ENCODE results near the gene FAH. TPM values are rescaled to one million over a fixed set of nuclear protein-coding genes. Genes with fewer than 3 reads are reported as not detected.

FAH gene
- total and polyA plus RNA-seq, 2 experiments from 2014 or later: 16.3 to 20.3 TPM

DNA sequence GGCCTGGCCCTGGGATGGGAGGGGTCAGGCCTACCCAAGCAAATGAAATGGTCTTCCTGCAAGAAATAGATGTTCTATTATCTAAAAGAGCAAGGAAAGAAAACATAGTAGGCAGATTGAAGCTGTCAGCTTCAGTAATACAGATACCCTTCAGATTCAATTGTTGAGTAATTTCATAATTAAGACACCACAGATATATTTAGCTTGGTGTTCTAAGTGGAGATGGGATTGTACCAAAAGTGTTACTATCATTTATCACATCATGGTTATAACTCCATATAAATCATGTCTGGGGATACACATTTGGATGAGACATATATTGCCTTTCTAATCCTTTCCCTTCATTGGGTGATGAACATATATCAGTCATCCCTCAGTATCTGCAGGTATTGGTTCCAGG lies 41.9 kb upstream of the FAH start (continued):
- TF ChIP-seq, protein P1, sequence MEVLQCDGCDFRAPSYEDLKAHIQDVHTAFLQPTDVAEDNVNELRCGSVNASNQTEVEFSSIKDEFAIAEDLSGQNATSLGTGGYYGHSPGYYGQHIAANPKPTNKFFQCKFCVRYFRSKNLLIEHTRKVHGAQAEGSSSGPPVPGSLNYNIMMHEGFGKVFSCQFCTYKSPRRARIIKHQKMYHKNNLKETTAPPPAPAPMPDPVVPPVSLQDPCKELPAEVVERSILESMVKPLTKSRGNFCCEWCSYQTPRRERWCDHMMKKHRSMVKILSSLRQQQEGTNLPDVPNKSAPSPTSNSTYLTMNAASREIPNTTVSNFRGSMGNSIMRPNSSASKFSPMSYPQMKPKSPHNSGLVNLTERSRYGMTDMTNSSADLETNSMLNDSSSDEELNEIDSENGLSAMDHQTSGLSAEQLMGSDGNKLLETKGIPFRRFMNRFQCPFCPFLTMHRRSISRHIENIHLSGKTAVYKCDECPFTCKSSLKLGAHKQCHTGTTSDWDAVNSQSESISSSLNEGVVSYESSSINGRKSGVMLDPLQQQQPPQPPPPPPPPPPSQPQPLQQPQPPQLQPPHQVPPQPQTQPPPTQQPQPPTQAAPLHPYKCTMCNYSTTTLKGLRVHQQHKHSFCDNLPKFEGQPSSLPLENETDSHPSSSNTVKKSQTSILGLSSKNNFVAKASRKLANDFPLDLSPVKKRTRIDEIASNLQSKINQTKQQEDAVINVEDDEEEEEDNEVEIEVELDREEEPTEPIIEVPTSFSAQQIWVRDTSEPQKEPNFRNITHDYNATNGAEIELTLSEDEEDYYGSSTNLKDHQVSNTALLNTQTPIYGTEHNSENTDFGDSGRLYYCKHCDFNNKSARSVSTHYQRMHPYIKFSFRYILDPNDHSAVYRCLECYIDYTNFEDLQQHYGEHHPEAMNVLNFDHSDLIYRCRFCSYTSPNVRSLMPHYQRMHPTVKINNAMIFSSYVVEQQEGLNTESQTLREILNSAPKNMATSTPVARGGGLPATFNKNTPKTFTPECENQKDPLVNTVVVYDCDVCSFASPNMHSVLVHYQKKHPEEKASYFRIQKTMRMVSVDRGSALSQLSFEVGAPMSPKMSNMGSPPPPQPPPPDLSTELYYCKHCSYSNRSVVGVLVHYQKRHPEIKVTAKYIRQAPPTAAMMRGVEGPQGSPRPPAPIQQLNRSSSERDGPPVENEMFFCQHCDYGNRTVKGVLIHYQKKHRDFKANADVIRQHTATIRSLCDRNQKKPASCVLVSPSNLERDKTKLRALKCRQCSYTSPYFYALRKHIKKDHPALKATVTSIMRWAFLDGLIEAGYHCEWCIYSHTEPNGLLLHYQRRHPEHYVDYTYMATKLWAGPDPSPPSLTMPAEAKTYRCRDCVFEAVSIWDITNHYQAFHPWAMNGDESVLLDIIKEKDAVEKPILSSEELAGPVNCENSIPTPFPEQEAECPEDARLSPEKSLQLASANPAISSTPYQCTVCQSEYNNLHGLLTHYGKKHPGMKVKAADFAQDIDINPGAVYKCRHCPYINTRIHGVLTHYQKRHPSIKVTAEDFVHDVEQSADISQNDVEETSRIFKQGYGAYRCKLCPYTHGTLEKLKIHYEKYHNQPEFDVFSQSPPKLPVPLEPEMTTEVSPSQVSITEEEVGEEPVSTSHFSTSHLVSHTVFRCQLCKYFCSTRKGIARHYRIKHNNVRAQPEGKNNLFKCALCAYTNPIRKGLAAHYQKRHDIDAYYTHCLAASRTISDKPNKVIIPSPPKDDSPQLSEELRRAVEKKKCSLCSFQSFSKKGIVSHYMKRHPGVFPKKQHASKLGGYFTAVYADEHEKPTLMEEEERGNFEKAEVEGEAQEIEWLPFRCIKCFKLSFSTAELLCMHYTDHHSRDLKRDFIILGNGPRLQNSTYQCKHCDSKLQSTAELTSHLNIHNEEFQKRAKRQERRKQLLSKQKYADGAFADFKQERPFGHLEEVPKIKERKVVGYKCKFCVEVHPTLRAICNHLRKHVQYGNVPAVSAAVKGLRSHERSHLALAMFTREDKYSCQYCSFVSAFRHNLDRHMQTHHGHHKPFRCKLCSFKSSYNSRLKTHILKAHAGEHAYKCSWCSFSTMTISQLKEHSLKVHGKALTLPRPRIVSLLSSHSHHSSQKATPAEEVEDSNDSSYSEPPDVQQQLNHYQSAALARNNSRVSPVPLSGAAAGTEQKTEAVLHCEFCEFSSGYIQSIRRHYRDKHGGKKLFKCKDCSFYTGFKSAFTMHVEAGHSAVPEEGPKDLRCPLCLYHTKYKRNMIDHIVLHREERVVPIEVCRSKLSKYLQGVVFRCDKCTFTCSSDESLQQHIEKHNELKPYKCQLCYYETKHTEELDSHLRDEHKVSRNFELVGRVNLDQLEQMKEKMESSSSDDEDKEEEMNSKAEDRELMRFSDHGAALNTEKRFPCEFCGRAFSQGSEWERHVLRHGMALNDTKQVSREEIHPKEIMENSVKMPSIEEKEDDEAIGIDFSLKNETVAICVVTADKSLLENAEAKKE (CRISPR knock-in tag; IDR thresholded peaks at IDR 0.05): no peak
- TF ChIP-seq CREB1 (CRISPR knock-in tag; IDR thresholded peaks at IDR 0.05; ENCODE audit: low read depth) (no peak), EZH2 (IDR thresholded peaks at IDR 0.05; ENCODE audit: low read depth, unreplicated experiment) (no peak)
- TF ChIP-seq, protein P2, sequence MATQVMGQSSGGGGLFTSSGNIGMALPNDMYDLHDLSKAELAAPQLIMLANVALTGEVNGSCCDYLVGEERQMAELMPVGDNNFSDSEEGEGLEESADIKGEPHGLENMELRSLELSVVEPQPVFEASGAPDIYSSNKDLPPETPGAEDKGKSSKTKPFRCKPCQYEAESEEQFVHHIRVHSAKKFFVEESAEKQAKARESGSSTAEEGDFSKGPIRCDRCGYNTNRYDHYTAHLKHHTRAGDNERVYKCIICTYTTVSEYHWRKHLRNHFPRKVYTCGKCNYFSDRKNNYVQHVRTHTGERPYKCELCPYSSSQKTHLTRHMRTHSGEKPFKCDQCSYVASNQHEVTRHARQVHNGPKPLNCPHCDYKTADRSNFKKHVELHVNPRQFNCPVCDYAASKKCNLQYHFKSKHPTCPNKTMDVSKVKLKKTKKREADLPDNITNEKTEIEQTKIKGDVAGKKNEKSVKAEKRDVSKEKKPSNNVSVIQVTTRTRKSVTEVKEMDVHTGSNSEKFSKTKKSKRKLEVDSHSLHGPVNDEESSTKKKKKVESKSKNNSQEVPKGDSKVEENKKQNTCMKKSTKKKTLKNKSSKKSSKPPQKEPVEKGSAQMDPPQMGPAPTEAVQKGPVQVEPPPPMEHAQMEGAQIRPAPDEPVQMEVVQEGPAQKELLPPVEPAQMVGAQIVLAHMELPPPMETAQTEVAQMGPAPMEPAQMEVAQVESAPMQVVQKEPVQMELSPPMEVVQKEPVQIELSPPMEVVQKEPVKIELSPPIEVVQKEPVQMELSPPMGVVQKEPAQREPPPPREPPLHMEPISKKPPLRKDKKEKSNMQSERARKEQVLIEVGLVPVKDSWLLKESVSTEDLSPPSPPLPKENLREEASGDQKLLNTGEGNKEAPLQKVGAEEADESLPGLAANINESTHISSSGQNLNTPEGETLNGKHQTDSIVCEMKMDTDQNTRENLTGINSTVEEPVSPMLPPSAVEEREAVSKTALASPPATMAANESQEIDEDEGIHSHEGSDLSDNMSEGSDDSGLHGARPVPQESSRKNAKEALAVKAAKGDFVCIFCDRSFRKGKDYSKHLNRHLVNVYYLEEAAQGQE (IDR thresholded peaks at IDR 0.05; ENCODE audit: unreplicated experiment): no peak
- TF ChIP-seq, protein P3, sequence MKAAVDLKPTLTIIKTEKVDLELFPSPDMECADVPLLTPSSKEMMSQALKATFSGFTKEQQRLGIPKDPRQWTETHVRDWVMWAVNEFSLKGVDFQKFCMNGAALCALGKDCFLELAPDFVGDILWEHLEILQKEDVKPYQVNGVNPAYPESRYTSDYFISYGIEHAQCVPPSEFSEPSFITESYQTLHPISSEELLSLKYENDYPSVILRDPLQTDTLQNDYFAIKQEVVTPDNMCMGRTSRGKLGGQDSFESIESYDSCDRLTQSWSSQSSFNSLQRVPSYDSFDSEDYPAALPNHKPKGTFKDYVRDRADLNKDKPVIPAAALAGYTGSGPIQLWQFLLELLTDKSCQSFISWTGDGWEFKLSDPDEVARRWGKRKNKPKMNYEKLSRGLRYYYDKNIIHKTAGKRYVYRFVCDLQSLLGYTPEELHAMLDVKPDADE (IDR thresholded peaks at IDR 0.05): no peak
